ENCODE results near the gene TNXB. TPM values are rescaled to one million over a fixed set of nuclear protein-coding genes. Genes with fewer than 3 reads are reported as not detected.

The TNXB gene, protein sequence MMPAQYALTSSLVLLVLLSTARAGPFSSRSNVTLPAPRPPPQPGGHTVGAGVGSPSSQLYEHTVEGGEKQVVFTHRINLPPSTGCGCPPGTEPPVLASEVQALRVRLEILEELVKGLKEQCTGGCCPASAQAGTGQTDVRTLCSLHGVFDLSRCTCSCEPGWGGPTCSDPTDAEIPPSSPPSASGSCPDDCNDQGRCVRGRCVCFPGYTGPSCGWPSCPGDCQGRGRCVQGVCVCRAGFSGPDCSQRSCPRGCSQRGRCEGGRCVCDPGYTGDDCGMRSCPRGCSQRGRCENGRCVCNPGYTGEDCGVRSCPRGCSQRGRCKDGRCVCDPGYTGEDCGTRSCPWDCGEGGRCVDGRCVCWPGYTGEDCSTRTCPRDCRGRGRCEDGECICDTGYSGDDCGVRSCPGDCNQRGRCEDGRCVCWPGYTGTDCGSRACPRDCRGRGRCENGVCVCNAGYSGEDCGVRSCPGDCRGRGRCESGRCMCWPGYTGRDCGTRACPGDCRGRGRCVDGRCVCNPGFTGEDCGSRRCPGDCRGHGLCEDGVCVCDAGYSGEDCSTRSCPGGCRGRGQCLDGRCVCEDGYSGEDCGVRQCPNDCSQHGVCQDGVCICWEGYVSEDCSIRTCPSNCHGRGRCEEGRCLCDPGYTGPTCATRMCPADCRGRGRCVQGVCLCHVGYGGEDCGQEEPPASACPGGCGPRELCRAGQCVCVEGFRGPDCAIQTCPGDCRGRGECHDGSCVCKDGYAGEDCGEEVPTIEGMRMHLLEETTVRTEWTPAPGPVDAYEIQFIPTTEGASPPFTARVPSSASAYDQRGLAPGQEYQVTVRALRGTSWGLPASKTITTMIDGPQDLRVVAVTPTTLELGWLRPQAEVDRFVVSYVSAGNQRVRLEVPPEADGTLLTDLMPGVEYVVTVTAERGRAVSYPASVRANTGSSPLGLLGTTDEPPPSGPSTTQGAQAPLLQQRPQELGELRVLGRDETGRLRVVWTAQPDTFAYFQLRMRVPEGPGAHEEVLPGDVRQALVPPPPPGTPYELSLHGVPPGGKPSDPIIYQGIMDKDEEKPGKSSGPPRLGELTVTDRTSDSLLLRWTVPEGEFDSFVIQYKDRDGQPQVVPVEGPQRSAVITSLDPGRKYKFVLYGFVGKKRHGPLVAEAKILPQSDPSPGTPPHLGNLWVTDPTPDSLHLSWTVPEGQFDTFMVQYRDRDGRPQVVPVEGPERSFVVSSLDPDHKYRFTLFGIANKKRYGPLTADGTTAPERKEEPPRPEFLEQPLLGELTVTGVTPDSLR (N-terminal part only)
- polyA plus RNA-seq (2013): 1.5 TPM

DNA sequence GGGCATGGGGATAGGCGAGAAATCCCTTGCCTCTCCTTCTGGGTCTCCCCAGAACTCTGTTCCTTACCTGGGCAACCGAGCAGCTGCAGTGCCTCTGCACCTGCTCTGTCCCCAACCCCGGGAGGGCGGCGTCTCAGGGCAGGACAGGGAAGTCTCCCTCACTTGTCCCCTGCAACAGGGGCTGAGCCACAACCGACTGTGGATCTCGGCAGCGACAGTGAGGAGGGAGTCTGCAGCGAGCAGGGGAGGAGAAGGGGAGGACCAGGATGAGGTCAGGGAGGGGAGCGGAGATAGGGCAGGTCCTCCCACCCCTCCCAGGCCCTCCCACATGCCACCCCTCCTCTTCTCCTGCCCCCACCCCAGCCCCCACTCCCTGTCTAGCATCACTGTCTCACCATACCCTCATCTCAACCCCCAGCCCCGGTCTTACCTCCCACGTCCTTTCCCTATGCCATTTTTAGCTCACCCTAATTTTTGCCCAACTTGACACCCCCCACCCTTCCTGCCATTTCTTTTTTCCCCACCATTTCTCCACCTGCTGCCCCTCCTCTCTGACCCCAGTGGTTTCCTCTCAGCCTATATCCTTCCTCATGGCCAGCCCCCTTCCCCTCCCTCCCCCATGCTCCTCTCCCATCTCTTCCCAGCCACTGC lies at the start of gene TNXB:
Gene TNXB, minus strand, starts transcription at position 225 of the 651 bp plus-strand sequence. CDS start 11,140 bp downstream, outside the sequence.
- DNase-seq: peak in 1 of 3 donors; percentile 32
- Histone ChIP-seq H3K4me3 (ENCODE audit: control insufficient read depth in 1 of 7, extremely low read depth in 1 of 7, insufficient read depth in 4 of 7, low read depth in 2 of 7, low read length in 6 of 7) (peak within 1 kb of the TSS in 2 of 7 experiments; percentile 6 to 45), H3K9me3 (ENCODE audit: control extremely low read depth in 1 of 5, control insufficient read depth in 4 of 5, insufficient read depth in 2 of 5, low read depth in 1 of 5, low read length in 4 of 5) (no peaks in the 10 kb centered on the region), H3K27me3 (replicated peaks in 2 of 5; ENCODE audit: control insufficient read depth in 4 of 5, insufficient read depth in 5 of 5, low read length in 4 of 5) (peaks cover 0 to 14% (median 0%) of the 10 kb centered on the region in 5 experiments), H3K36me3 (ENCODE audit: control insufficient read depth in 4 of 4, insufficient read depth in 4 of 4, low read length in 3 of 4) (peaks cover 0 to 12% (median 2%) of the 10 kb centered on the region in 4 experiments), H3K27ac (ENCODE audit: insufficient read depth in 1 of 2, low read depth in 1 of 2, low read length in 2 of 2, poor library complexity in 1 of 2, severe bottlenecking in 2 of 2) (no peak within 1 kb of the TSS), H3K4me1 (ENCODE audit: control extremely low read depth in 1 of 4, control insufficient read depth in 4 of 4, insufficient read depth in 4 of 4, low read length in 3 of 4) (peaks cover 0 to 27% (median 19%) of the 10 kb centered on the region in 4 experiments)
- WGBS (ENCODE audit: insufficient coverage): 13% methylated on average over 4 of the region's 12 CpGs
- POLR2A ChIA-PET: interaction anchor here (0.6 to 0.9 kb wide), 2 partner anchors 15 to 896 kb away, joined by 3 read pairs; no protein-coding TSS in a partner anchor
- CTCF ChIA-PET: interaction anchor here (1.0 to 2.7 kb wide), 2 partner anchors 9 kb away, joined by 4 to 7 read pairs; no protein-coding TSS in a partner anchor

DNA sequence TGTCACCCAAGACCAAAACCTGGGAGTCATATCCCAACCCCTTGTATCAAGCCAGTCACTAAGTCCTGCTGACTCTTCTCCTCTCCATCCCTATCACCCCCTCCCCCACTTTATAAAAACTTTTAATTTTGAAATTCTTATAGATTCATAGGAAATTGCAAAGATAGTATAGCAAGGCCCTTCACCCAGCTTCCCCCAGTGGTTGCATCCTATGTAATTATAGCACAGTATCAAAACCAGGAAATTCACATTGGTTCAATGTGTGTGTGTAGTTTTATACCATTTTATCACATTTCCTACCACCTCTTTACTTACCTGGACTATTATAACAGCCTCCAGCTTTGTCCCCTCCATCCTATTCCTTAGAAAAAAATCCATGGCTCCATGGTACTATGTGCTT lies 48.9 kb upstream of the TNXB start:
- ChIA-PET CTCF (interaction anchor here (0.8 to 3.4 kb wide), 6 partner anchors 9 to 123 kb away, joined by 3 to 13 read pairs (median 3); no protein-coding TSS in a partner anchor), POLR2A (interaction anchor here (1.2 kb wide), 1 partner anchor 29 kb away, joined by 4 read pairs; no protein-coding TSS in a partner anchor)
- no peaks in the 10 kb centered on the region for H3K9me3 ChIP-seq (ENCODE audit: control extremely low read depth in 1 of 5, control insufficient read depth in 4 of 5, insufficient read depth in 2 of 5, low read depth in 1 of 5, low read length in 4 of 5)
- peaks cover 0 to 26% (median 22%) of the 10 kb centered on the region in 4 experiments for H3K4me1 ChIP-seq (ENCODE audit: control extremely low read depth in 1 of 4, control insufficient read depth in 4 of 4, insufficient read depth in 4 of 4, low read length in 3 of 4)
- no peak overlapping the region for H3K4me3 ChIP-seq (ENCODE audit: control insufficient read depth in 1 of 7, extremely low read depth in 1 of 7, insufficient read depth in 4 of 7, low read depth in 2 of 7, low read length in 6 of 7)
- no peak overlapping the region for H3K27ac ChIP-seq (ENCODE audit: insufficient read depth in 1 of 2, low read depth in 1 of 2, low read length in 2 of 2, poor library complexity in 1 of 2, severe bottlenecking in 2 of 2)
- no peak for DNase-seq
- peaks cover 5 to 39% (median 26%) of the 10 kb centered on the region in 4 experiments for H3K36me3 ChIP-seq (ENCODE audit: control insufficient read depth in 4 of 4, insufficient read depth in 4 of 4, low read length in 3 of 4)
- no peaks in the 10 kb centered on the region for H3K27me3 ChIP-seq (replicated peaks in 2 of 5; ENCODE audit: control insufficient read depth in 4 of 5, insufficient read depth in 5 of 5, low read length in 4 of 5)

GRCh38 chr6:32156891-32157290 lies 47.8 kb upstream of the TNXB start:
- Histone ChIP-seq H3K4me3 (ENCODE audit: control insufficient read depth in 1 of 7, extremely low read depth in 1 of 7, insufficient read depth in 4 of 7, low read depth in 2 of 7, low read length in 6 of 7) (no peak overlapping the region), H3K4me1 (ENCODE audit: control extremely low read depth in 1 of 4, control insufficient read depth in 4 of 4, insufficient read depth in 4 of 4, low read length in 3 of 4) (peaks cover 0 to 34% (median 31%) of the 10 kb centered on the region in 4 experiments), H3K36me3 (ENCODE audit: control insufficient read depth in 4 of 4, insufficient read depth in 4 of 4, low read length in 3 of 4) (peaks cover 5 to 31% (median 19%) of the 10 kb centered on the region in 4 experiments), H3K27ac (ENCODE audit: insufficient read depth in 1 of 2, low read depth in 1 of 2, low read length in 2 of 2, poor library complexity in 1 of 2, severe bottlenecking in 2 of 2) (no peak overlapping the region), H3K27me3 (replicated peaks in 2 of 5; ENCODE audit: control insufficient read depth in 4 of 5, insufficient read depth in 5 of 5, low read length in 4 of 5) (peaks cover 0 to 1% (median 0%) of the 10 kb centered on the region in 5 experiments), H3K9me3 (ENCODE audit: control extremely low read depth in 1 of 5, control insufficient read depth in 4 of 5, insufficient read depth in 2 of 5, low read depth in 1 of 5, low read length in 4 of 5) (no peaks in the 10 kb centered on the region)
- ChIA-PET POLR2A (interaction anchor here (0.6 to 1.2 kb wide), 2 partner anchors 9 to 30 kb away, joined by 3 to 4 read pairs; no protein-coding TSS in a partner anchor), CTCF (no interaction called here)
- 96% methylated on average over 4 of the region's 9 CpGs for WGBS (ENCODE audit: insufficient coverage)
- DNase-seq: no peak

DNA sequence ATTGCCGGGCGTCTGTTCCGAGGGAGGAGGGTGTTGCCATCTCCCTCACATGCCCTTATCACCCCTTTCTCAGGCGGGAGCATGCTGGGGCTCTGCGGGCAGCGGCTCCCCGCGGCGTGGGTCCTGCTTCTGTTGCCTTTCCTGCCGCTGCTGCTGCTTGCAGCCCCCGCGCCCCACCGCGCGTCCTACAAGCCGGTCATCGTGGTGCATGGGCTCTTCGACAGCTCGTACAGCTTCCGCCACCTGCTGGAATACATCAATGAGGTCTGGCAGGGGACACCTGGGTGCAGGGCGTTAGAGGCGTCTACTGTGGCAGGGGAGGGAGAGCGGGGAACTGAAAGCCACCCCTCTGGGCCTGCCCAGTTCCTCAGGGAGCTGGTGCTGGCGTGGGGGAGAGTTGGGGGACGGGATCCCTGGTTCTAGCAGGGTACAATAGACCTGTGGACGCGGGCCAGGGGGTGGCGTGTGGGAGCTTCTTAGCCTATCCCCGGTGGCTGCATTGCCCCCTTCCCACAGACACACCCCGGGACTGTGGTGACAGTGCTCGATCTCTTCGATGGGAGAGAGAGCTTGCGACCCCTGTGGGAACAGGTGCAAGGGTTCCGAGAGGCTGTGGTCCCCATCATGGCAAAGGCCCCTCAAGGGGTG lies 45.5 kb upstream of the TNXB start:
- peak overlapping the region; percentile 86 to 88 for H3K27ac ChIP-seq (ENCODE audit: insufficient read depth in 1 of 2, low read depth in 1 of 2, low read length in 2 of 2, poor library complexity in 1 of 2, severe bottlenecking in 2 of 2)
- H3K27me3 ChIP-seq (replicated peaks in 2 of 5; ENCODE audit: control insufficient read depth in 4 of 5, insufficient read depth in 5 of 5, low read length in 4 of 5): peaks cover 0 to 15% (median 10%) of the 10 kb centered on the region in 5 experiments
- DNase-seq: peak; percentile 77 to 90 (median 85)
- peaks cover 0 to 47% (median 34%) of the 10 kb centered on the region in 4 experiments for H3K4me1 ChIP-seq (ENCODE audit: control extremely low read depth in 1 of 4, control insufficient read depth in 4 of 4, insufficient read depth in 4 of 4, low read length in 3 of 4)
- CTCF ChIA-PET: interaction anchor here (1.1 to 1.3 kb wide), 5 partner anchors 11 to 37 kb away, joined by 3 to 18 read pairs (median 8); partner anchors contain the start of genes EGFL8 and FKBPL
- no peaks in the 10 kb centered on the region for H3K9me3 ChIP-seq (ENCODE audit: control extremely low read depth in 1 of 5, control insufficient read depth in 4 of 5, insufficient read depth in 2 of 5, low read depth in 1 of 5, low read length in 4 of 5)
- POLR2A ChIA-PET: interaction anchor here (0.8 to 1.1 kb wide), 2 partner anchors 36 to 38 kb away, joined by 3 to 4 read pairs; partner anchors contain the start of genes GPSM3 and PBX2
- peak overlapping the region; percentile 53 to 96 (median 85) for H3K4me3 ChIP-seq (ENCODE audit: control insufficient read depth in 1 of 7, extremely low read depth in 1 of 7, insufficient read depth in 4 of 7, low read depth in 2 of 7, low read length in 6 of 7)
- H3K36me3 ChIP-seq (ENCODE audit: control insufficient read depth in 4 of 4, insufficient read depth in 4 of 4, low read length in 3 of 4): peaks cover 5 to 31% (median 19%) of the 10 kb centered on the region in 4 experiments
- WGBS (ENCODE audit: insufficient coverage): 3% methylated on average over 27 of the region's 34 CpGs

GRCh38 chr6:32153564-32154513 lies 44.7 kb upstream of the TNXB start, which contains the start of gene PPT2:
Gene PPT2 (plus strand): TSS chr6:32154141. CDS start chr6:32154595, 454 bp downstream.
- ChIA-PET POLR2A (interaction anchor here (0.8 to 1.1 kb wide), 2 partner anchors 36 to 39 kb away, joined by 3 to 4 read pairs; partner anchors contain the start of genes GPSM3 and PBX2), CTCF (interaction anchor here (0.6 to 3.0 kb wide), 8 partner anchors 11 to 39 kb away, joined by 3 to 18 read pairs (median 6); partner anchors contain the start of genes EGFL8, FKBPL and GPSM3)
- peak within 1 kb of the TSS; percentile 86 to 88 for H3K27ac ChIP-seq (ENCODE audit: insufficient read depth in 1 of 2, low read depth in 1 of 2, low read length in 2 of 2, poor library complexity in 1 of 2, severe bottlenecking in 2 of 2)
- 2% methylated on average over 34 of the region's 52 CpGs for WGBS (ENCODE audit: insufficient coverage)
- peak; percentile 93 to 97 (median 97) for DNase-seq
- H3K36me3 ChIP-seq (ENCODE audit: control insufficient read depth in 4 of 4, insufficient read depth in 4 of 4, low read length in 3 of 4): peaks cover 5 to 28% (median 18%) of the 10 kb centered on the region in 4 experiments
- peak within 1 kb of the TSS; percentile 53 to 96 (median 85) for H3K4me3 ChIP-seq (ENCODE audit: control insufficient read depth in 1 of 7, extremely low read depth in 1 of 7, insufficient read depth in 4 of 7, low read depth in 2 of 7, low read length in 6 of 7)
- H3K27me3 ChIP-seq (replicated peaks in 2 of 5; ENCODE audit: control insufficient read depth in 4 of 5, insufficient read depth in 5 of 5, low read length in 4 of 5): peaks cover 0 to 21% (median 12%) of the 10 kb centered on the region in 5 experiments
- H3K9me3 ChIP-seq (ENCODE audit: control extremely low read depth in 1 of 5, control insufficient read depth in 4 of 5, insufficient read depth in 2 of 5, low read depth in 1 of 5, low read length in 4 of 5): no peaks in the 10 kb centered on the region
- H3K4me1 ChIP-seq (ENCODE audit: control extremely low read depth in 1 of 4, control insufficient read depth in 4 of 4, insufficient read depth in 4 of 4, low read length in 3 of 4): peaks cover 0 to 51% (median 36%) of the 10 kb centered on the region in 4 experiments

Data from common myeloid progenitor, CD34-positive (primary cell).